Body of pancreas (tissue), 4 donors: ENCODE measurements around the gene SLC40A1. TPM values are rescaled to one million over a fixed set of nuclear protein-coding genes. Genes with fewer than 3 reads are reported as not detected.

Experiments
- ATAC-seq: fragments of 150-250 bp; one replicate; pipeline ENCODE4 v1.9.1; 2016
- DNase-seq, 4 donors: peaks; one replicate each; pipeline ENCODE4 v3.0.0-alpha.2; 2019
- H3K27ac ChIP-seq, 4 donors: fragments of 200-600 bp; sonication (generic); 1 replicate in 3 of 4; 2 replicates in 1 of 4; pipeline versions ENCODE4 v1.5.1 to v1.6.1; 2016 to 2019; ENCODE audit warnings: mild to moderate bottlenecking in 1 of 4, mixed read lengths in 1 of 4, moderate library complexity in 1 of 4
- H3K27me3 ChIP-seq, 2 donors: fragments of 200-600 bp; sonication (generic); one replicate each; pipeline ENCODE4 v1.6.0; 2016; ENCODE audit warnings: mild to moderate bottlenecking in 1 of 2
- H3K36me3 ChIP-seq, 2 donors: fragments of 200-600 bp; sonication (generic); replicated peaks in 1 of 2; 2 replicates each; pipeline ENCODE4 v1.5.1; 2016; ENCODE audit warnings: low read depth in 2 of 2; ENCODE audit not compliant: insufficient read depth in 1 of 2
- H3K4me1 ChIP-seq: fragments of 200-600 bp; sonication (generic); one replicate; pipeline ENCODE4 v1.6.0; 2016
- H3K4me3 ChIP-seq, 2 donors: fragments of 200-600 bp; sonication (generic); 1 replicate in 1 of 2; 2 replicates in 1 of 2; pipeline ENCODE4 v1.5.1; 2016 to 2019
- H3K9me3 ChIP-seq, 3 donors: fragments of 200-600 bp; sonication (generic); 1 replicate in 2 of 3; 2 replicates in 1 of 3; pipeline ENCODE4 v1.5.1; 2016
- CTCF ChIP-seq, 7 experiments: fragments of 450-650 bp in 4 of 7; fragments of 200-600 bp in 3 of 7; sonication (generic) in 3 of 7; IDR thresholded peaks; one replicate each; pipeline ENCODE4 v1.5.1; 2016 to 2019; ENCODE audit warnings: antibody characterized with exemption in 7 of 7
- POLR2A ChIP-seq, 3 donors: fragments of 450-650 bp; IDR thresholded peaks; one replicate each; pipeline ENCODE4 v1.6.1; 2016; ENCODE audit warnings: antibody characterized with exemption in 3 of 3, mild to moderate bottlenecking in 2 of 3
- WGBS, 2 donors: methylation state at CpG; one replicate each; pipeline ENCODE4 v1.1.5; 2017; 5-methylcytosine and 5-hydroxymethylcytosine counted together
- intact Hi-C: fragments of 100-400 bp; cut with DNase I; formaldehyde crosslinking; loops from one replicate; pipeline ENCODE4 v1.15.1; 2023
- total RNA-seq, 2 donors: library from RNA; depleted of rRNA; stranded (reverse); fragments of >200 nt; gene quantifications; one replicate each; pipeline ENCODE4 v1.1.0, GENCODE V29; 2016

SLC40A1 gene
- total RNA-seq, 2 donors from 2014 or later: 30.3 to 61.2 TPM

- H3K27ac ChIP-seq: no peak overlapping the region
- intact Hi-C loops: no loop called here
Measured at GRCh38 chr2:189527812-189528592, 52.6 kb downstream of the SLC40A1 start.

GRCh38 chr2:189527041-189527750 lies 53.4 kb downstream of the SLC40A1 start:
- 74 to 78% methylated on average over 13 of the region's 13 CpGs for WGBS, 2 donors
- intact Hi-C loops: no loop called here
- no peak for TF ChIP-seq POLR2A (IDR thresholded peaks at IDR 0.05)
- no peak for TF ChIP-seq CTCF (IDR thresholded peaks at IDR 0.05)
- H3K27ac ChIP-seq: no peak overlapping the region
- no peaks in the 10 kb centered on the region for H3K9me3 ChIP-seq
- no peak overlapping the region for H3K4me3 ChIP-seq
- H3K27me3 ChIP-seq: no peaks in the 10 kb centered on the region
- no peaks in the 10 kb centered on the region for H3K36me3 ChIP-seq
- DNase-seq (no peak), ATAC-seq (no peak)
- peaks cover 13% of the 10 kb centered on the region for H3K4me1 ChIP-seq

More at GRCh38 chr2:189527812-189528592, 52.6 kb downstream of the SLC40A1 start:
- DNase-seq (no peak), ATAC-seq (no peak)
- H3K4me3 ChIP-seq: no peak overlapping the region
- no peaks in the 10 kb centered on the region for H3K9me3 ChIP-seq
- WGBS, 2 donors: 92 to 97% methylated on average over 1 of the region's 1 CpG
- TF ChIP-seq POLR2A (IDR thresholded peaks at IDR 0.05) (no peak), CTCF (IDR thresholded peaks at IDR 0.05) (no peak)
- H3K36me3 ChIP-seq: no peaks in the 10 kb centered on the region
- H3K27me3 ChIP-seq: no peaks in the 10 kb centered on the region
- peaks cover 4% of the 10 kb centered on the region for H3K4me1 ChIP-seq

- WGBS, 2 donors: 63 to 84% methylated on average over 2 of the region's 2 CpGs
Measured at GRCh38 chr2:189526241-189526640, 54.3 kb downstream of the SLC40A1 start.

GRCh38 chr2:189524746-189525145 lies 55.8 kb downstream of the SLC40A1 start:
- no peaks in the 10 kb centered on the region for H3K27me3 ChIP-seq
- H3K4me1 ChIP-seq: peaks cover 20% of the 10 kb centered on the region
- ATAC-seq: no peak
- H3K36me3 ChIP-seq: no peaks in the 10 kb centered on the region
- H3K4me3 ChIP-seq: no peak overlapping the region
- no peaks in the 10 kb centered on the region for H3K9me3 ChIP-seq
- no peak for DNase-seq
- 72 to 89% methylated on average over 4 of the region's 4 CpGs for WGBS, 2 donors
- TF ChIP-seq CTCF (IDR thresholded peaks at IDR 0.05) (no peak), POLR2A (IDR thresholded peaks at IDR 0.05) (no peak)
- intact Hi-C loops: no loop called here
- no peak overlapping the region for H3K27ac ChIP-seq

More at GRCh38 chr2:189526241-189526640, 54.3 kb downstream of the SLC40A1 start:
- ATAC-seq (no peak), DNase-seq (no peak)
- H3K9me3 ChIP-seq: no peaks in the 10 kb centered on the region
- intact Hi-C loops: no loop called here
- no peaks in the 10 kb centered on the region for H3K36me3 ChIP-seq
- no peak overlapping the region for H3K4me3 ChIP-seq
- no peak overlapping the region for H3K27ac ChIP-seq
- H3K27me3 ChIP-seq: no peaks in the 10 kb centered on the region
- H3K4me1 ChIP-seq: peaks cover 20% of the 10 kb centered on the region
- no peak for TF ChIP-seq POLR2A (IDR thresholded peaks at IDR 0.05)
- no peak for TF ChIP-seq CTCF (IDR thresholded peaks at IDR 0.05)
